Amygdala (tissue), 56 donors: ENCODE measurements around the gene CBR3.
A peak's percentile ranks its signal among the peaks of the same experiment; 100 is the strongest.
"Not testable (repeated sequence)": the region's sequence is repeated elsewhere in the genome, so short reads cannot be mapped to it uniquely, and the experiment has no call there.

Experiments
- DNase-seq, 56 donors: peaks; one replicate each; lab custom pipeline; 2025; lab: John Stamatoyannopoulos, UW

Gene CBR3

DNA sequence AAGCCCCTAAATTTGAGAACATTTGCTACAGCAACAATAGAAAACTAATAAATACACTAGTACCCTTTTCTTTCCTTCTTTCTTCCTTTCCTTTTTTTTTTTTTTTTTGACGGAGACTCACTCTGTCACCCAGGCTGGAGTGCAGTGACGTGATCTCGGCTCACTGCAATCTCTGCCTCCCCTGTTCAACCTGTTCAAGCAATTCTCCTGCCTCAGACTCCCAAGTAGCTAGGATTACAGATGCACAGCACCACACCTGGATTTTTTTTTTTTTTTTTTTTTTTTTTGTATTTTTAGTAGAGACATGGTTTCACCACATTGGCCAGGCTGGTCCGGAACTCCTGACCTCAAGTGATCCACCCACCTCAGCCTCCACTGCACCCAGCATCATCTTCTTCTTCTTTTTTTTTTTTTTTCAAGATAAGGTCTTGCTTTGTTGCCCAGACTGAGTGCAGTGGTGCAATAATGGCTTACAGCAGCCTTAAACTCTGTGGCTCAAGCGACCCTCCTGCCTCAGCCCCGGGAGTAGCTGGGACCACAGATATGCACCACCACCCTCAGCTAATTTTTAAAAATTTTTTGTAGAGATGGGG is 19.6 kb upstream of the CBR3 start:
- no peak for DNase-seq

DNA sequence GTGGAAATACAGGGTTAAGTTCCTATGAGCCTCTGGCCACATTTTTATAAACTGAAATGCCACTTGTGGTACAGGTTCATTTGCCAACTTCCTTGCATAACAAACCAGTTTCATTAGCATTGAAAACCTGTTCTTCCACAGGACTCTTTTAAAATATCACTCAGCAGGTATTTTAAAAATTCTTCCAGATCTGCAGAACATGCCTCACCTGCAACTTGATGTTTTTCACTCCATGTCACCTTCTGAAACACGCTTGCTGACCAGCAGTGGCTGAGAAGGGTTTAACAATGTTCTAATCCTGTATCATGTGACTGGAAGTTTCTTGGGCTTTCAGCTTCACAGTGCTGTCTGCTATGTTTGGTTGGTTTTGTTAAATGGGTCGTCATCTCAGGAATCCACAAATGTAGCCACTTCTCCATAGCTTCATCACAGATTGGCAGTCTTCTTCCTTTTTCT is 17.6 kb upstream of the CBR3 start:
- DNase-seq = no peak

DNA sequence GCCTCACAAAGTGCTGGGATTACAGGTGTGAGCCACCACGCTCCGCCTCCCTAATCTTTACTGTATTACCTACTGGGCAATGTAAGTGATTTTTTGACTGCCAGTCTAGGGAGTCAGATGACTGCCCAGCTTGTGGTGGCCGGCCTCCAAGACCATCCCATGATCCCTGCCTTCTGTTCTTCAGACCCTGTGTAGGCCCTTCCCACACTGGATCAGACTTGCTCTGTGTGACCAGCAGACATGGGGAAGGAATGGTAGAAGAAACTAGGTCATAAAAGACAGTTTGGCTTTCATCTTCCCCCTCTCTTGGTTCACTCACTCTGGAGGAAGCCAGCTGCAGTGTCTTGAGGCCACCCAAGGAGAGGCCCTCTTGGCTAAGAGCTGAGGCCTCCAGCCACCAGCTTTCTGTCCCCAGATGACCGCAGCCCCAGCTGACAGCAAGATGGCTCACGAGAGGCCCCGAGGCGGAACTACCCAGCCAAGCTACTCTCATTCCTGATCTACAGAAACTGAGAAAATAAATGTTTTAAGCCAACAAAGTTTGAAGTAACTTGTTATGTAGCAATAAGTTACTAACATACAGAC is 14.5 kb upstream of the CBR3 start:
- no peak for DNase-seq

DNA sequence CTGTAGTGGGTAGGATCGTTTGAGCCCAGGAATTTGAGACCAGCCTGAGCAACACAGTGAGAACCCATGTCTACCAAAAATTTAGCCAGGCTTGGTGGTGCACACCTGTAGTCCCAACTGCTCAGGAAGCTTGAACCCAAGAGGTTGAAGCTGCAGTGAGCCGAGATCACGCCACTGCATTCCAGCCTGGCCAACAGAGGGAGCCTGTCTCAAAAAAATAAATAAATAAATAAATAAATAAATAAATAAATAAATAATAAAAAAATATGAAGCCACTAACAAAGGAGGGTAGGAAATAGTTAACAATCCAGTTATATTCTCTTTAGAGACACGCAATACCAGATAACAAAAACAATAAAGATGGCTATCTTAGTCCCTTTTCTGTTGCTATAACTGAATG is 11.9 kb upstream of the CBR3 start:
- peak in 1 of 56 donors; percentile 7 for DNase-seq

GRCh38 chr21:36124395-36124794 is 10.5 kb upstream of the CBR3 start:
- no peak for DNase-seq

DNA sequence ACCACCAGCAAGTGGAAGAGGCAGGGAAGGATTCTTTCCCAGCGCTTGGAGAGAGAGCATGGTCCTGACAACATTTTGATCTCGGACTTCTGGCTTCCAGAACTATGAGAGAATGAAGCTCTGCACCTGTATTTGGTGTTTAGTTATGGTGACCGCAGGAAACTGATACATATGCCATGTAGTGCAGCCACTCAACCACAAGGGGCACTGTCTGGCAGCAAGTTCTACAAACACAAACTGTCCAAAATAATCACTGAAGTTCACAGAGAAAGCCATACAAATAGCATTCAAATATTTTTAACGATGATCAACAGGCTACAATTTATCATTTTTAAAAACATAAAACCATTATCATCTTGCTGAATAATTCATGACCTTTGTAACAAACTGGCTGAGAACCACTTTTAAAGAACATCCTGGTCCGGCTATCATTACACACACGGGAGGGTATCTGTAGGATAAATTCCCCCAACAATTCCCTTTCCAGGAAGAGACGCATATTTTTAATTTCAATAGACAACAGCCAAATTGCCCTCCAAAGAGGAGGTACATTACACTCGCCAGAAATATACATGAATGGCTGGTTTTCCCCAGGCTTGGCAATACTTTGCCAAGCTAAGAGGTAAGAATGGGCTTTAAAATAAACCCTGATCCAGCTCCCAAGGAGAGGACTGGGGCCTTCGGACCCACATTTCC is 9.2 kb upstream of the CBR3 start:
- DNase-seq = peak in 21 of 56 donors; percentile 6 to 81 (median 18)

- DNase-seq = no peak
These were observed 8.7 kb upstream of the CBR3 start for GRCh38 chr21:36126208-36126565.

GRCh38 chr21:36126621-36127110 is 8.2 kb upstream of the CBR3 start:
- DNase-seq = no peak

GRCh38 chr21:36127250-36127904 is 7.5 kb upstream of the CBR3 start:
- DNase-seq = no peak

DNA sequence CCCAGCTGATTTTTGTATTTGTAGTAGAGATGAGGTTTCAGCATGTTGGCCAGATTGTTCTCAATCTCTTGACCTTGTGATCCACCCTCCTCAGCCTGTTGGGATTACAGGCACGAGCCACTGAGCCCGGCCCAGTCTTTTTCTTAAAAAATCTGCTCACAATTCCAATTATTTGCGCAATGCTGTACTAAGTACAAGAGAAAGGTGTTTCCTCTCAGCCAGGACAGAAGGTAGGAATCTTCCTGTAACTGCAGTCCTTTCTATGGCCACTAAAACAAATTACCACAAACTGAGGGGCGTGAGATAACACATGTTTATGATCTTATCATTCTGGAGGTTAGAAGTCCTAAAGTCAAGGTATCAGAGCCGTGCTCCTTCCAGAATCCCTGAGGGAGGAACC is 6.9 kb upstream of the CBR3 start:
- DNase-seq = no peak

DNA sequence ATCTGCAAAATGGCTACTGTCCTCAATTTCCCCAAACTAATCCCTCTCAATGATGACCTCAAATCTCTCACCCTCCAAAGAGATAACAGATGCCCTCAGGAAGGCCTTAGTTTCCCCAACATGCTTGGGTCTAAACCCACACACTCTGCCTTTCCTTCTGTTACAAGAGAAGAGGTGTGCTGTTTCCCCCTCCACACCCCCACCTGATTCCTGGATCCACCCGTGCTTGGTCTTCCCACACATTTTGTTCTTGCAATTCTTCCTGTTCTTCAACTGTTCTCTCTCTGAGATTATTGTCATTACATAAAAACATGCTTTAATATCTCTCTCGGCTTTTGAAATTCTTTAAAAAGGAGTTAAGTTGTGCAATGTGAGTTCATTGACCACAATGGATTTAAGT is 5.7 kb upstream of the CBR3 start:
- no peak for DNase-seq

DNA sequence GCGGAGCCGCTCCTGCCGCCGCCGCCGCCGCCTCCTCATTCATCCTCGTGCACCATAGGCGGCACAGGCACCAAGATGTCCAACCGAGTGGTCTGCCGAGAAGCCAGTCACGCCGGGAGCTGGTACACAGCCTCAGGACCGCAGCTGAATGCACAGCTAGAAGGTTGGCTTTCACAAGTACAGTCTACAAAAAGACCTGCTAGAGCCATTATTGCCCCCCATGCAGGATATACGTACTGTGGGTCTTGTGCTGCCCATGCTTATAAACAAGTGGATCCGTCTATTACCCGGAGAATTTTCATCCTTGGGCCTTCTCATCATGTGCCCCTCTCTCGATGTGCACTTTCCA is 4.5 kb upstream of the CBR3 start:
- DNase-seq = not testable (repeated sequence)

GRCh38 chr21:36130839-36131238 is 4.0 kb upstream of the CBR3 start:
- not testable (repeated sequence) for DNase-seq

GRCh38 chr21:36132696-36133095 is 2.2 kb upstream of the CBR3 start:
- DNase-seq = no peak

GRCh38 chr21:36135391-36136102 is 668 bp downstream of the CBR3 start:
- peak in 44 of 56 donors; percentile 24 to 81 (median 61) for DNase-seq

DNA sequence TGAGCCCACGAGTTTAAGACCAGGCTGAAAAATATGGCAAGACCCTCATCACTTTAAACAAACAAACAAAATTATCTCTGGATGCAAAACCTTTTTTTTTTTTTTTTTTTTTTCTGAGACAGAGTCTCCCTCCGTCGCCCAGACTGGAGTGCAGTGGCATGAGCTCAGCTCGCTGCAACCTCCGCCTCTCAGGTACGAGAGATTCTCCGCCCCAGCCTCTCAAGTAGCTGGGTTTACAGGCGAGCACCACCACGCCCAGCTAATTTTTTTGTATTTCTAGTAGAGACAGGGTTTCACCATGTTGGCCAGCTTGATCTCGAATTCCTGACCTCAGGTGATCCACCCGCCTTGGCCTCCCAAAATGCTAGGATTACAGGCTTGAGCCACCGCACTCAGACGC is 4.9 kb downstream of the CBR3 start:
- DNase-seq = not testable (repeated sequence)

DNA sequence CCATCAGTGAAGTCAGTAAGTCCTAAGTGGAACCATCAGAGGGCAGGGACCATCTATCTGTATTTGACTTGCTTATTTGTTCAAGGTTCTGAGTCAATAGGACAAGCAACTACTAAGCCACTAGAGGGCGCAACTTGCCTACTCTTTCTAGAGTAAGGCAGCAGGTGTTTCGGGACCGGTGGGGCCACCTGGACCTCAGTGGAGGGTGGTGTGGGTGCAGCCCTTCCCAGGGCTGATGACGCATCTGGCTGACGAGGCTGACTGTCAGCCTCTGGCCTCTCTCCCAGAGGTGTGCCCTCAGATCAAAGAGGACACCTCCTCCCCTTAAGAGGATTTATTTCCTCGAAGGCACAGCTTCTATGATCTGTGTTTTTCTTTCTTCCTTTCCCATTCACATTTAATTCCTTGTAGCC is 6.6 kb downstream of the CBR3 start:
- peak in 48 of 56 donors; percentile 8 to 90 (median 45) for DNase-seq

- DNase-seq = not testable (repeated sequence)
These were observed 9.4 kb downstream of the CBR3 start for GRCh38 chr21:36144233-36144632.

DNA sequence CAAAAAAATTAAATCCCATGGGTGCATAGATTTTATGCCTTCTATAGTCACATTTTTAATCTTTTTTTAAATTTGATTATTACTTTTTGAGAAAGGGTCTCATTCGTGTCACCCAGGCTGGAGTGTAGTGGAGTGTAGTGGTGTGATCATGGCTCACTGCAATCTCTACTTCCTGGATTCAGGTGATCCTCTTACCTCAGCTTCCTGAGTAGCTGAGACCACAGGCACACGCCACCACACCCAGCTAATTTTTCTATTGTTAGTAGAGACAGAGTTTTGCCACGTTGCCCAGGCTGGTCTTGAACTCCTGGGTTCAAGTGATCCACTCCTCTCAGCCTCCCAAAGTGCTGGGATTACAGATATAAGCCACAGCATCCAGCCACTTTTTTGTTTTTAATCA is 10.4 kb downstream of the CBR3 start:
- DNase-seq = no peak

- DNase-seq = no peak
These were observed 13.0 kb downstream of the CBR3 start for GRCh38 chr21:36147911-36148310.

- no peak for DNase-seq
These were observed 14.0 kb downstream of the CBR3 start for GRCh38 chr21:36148886-36149285.
